Peyer's patch (tissue), 4 donors: ENCODE results near the gene NRDE2.

ENCODE experiments used
- CTCF ChIP-seq, 6 experiments: fragments of 450-650 bp in 4 of 6; fragments of 200-600 bp in 2 of 6; sonication (generic) in 1 of 6; IDR thresholded peaks; one replicate each; pipeline ENCODE4 v1.5.1; 2017 to 2019; ENCODE audit warnings: antibody characterized with exemption in 6 of 6, mild to moderate bottlenecking in 3 of 6, moderate library complexity in 1 of 6
- POLR2A ChIP-seq, 2 donors: fragments of 450-650 bp; IDR thresholded peaks; one replicate each; pipeline ENCODE4 v1.5.1; 2017; ENCODE audit warnings: antibody characterized with exemption in 2 of 2, mild to moderate bottlenecking in 2 of 2, moderate library complexity in 2 of 2

- TF ChIP-seq CTCF (IDR thresholded peaks at IDR 0.05) (no peak), POLR2A (IDR thresholded peaks at IDR 0.05) (no peak)
These were observed 59.2 kb downstream of the NRDE2 start for GRCh38 chr14:90272523-90272922.
